Caco-2 (cell line): Measurements from ENCODE around the gene MICA. TPM values are rescaled to one million over a fixed set of nuclear protein-coding genes. Genes with fewer than 3 reads are reported as not detected.

Experiments used
- BruUV-seq: library from RNA; stranded (reverse); fragments of 400-500 nt; replicated peaks from 2 replicates; lab custom pipeline; 2021; lab: Mats Ljungman, UMichigan
- CTCF ChIA-PET: fragments of 300-600 bp; sonication (Branson Sonifier 250); formaldehyde crosslinking; loops from one replicate; lab custom pipeline; 2022; ENCODE audit warnings: antibody characterized with exemption; lab: Charles Lee
- POLR2A ChIA-PET: fragments of 300-600 bp; sonication (Branson Sonifier 250); formaldehyde crosslinking; loops from one replicate; lab custom pipeline; 2022; ENCODE audit warnings: antibody characterized with exemption; lab: Charles Lee
- DNase-seq, 2 experiments: peaks; one replicate each; pipeline versions ENCODE4 v3.0.0 to v3.0.0-alpha.2; 2020 to 2022
- H3K27me3 ChIP-seq: replicated peaks from 2 replicates; pipeline ENCODE4 v1.6.0; 2011; ENCODE audit warnings: low read length; ENCODE audit not compliant: control insufficient read depth, insufficient read depth
- H3K36me3 ChIP-seq: 2 replicates; pipeline ENCODE4 v1.5.1; 2011; ENCODE audit warnings: low read length; ENCODE audit not compliant: control insufficient read depth, insufficient read depth
- H3K4me1 ChIP-seq: fragments of 250-450 bp; sonication (Bioruptor Pico); 2 replicates; pipeline ENCODE4 v1.5.1; 2020; ENCODE audit warnings: mild to moderate bottlenecking
- H3K4me3 ChIP-seq: 2 replicates; pipeline ENCODE4 v1.5.1; 2011; ENCODE audit warnings: low read depth, mild to moderate bottlenecking, control low read depth, low read length
- H3K9me3 ChIP-seq: fragments of 250-450 bp; sonication (Bioruptor Pico); 2 replicates; pipeline ENCODE4 v1.5.1; 2020; ENCODE audit warnings: mild to moderate bottlenecking, moderate library complexity
- H3K27ac Mint-ChIP-seq: one replicate; pipeline ENCODE4 v1.8.0; 2022; ENCODE audit warnings: mixed read lengths; ENCODE audit not compliant: unreplicated experiment
- H3K27me3 Mint-ChIP-seq: one replicate; pipeline ENCODE4 v1.8.0; 2022; ENCODE audit warnings: mixed read lengths; ENCODE audit not compliant: insufficient read depth, unreplicated experiment
- H3K36me3 Mint-ChIP-seq: one replicate; pipeline ENCODE4 v1.8.0; 2022; ENCODE audit warnings: mild to moderate bottlenecking, mixed read lengths; ENCODE audit not compliant: insufficient read depth, unreplicated experiment
- H3K4me1 Mint-ChIP-seq: one replicate; pipeline ENCODE4 v1.8.0; 2022; ENCODE audit warnings: low read depth, mixed read lengths; ENCODE audit not compliant: unreplicated experiment
- H3K4me3 Mint-ChIP-seq: one replicate; pipeline ENCODE4 v1.8.0; 2022; ENCODE audit warnings: mild to moderate bottlenecking, moderate library complexity, mixed read lengths; ENCODE audit not compliant: unreplicated experiment
- H3K9me3 Mint-ChIP-seq: one replicate; pipeline ENCODE4 v1.8.0; 2022; ENCODE audit warnings: mixed read lengths; ENCODE audit not compliant: unreplicated experiment
- intact Hi-C: fragments of 100-400 bp; cut with micrococcal nuclease; formaldehyde crosslinking; loops from one replicate; pipeline ENCODE4 v1.10.0; 2022; ENCODE audit not compliant: unreplicated experiment
- total RNA-seq: library from RNA; stranded (reverse); gene quantifications from 2 replicates; pipeline ENCODE4 v1.2.3, GENCODE V29; 2022
- TF ChIP-seq, protein P1 (sequence below), 2 experiments: fragments of 200-600 bp in 1 of 2; IDR thresholded peaks; 1 replicate in 1 of 2; 2 replicates in 1 of 2; pipeline versions ENCODE4 v1.5.1 to v1.8.0; 2011 to 2022; ENCODE audit warnings: antibody characterized with exemption in 1 of 2, control low read depth in 1 of 2, inconsistent platforms in 1 of 2, low read depth in 1 of 2, low read length in 1 of 2, mild to moderate bottlenecking in 1 of 2, moderate library complexity in 1 of 2; ENCODE audit not compliant: insufficient read depth in 1 of 2, severe bottlenecking in 1 of 2, unreplicated experiment in 1 of 2

Gene MICA
- total RNA-seq, 1 experiment from 2014 or later: 12.6 TPM

DNA sequence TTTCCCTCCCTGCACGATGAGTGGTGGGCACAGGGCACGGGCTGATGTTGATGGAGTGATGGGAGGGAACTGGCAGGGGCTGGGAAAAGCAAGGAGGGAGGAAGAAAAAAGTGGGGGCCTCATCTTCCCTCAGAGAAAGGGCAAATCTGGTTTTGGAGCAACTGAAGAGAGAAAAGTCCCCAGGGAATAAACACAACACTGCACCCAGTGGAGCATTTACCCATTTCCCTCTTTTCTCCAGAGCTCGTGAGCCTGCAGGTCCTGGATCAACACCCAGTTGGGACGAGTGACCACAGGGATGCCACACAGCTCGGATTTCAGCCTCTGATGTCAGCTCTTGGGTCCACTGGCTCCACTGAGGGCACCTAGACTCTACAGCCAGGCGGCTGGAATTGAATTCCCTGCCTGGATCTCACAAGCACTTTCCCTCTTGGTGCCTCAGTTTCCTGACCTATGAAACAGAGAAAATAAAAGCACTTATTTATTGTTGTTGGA lies 11.4 kb downstream of the MICA start:
- no peaks in the 10 kb centered on the region; the same call in 1 of the 2 replicates for H3K36me3 ChIP-seq
- Mint-ChIP-seq H3K27ac (no peak overlapping the region), H3K27me3 (peaks cover 1% of the 10 kb centered on the region), H3K4me1 (no peaks in the 10 kb centered on the region), H3K9me3 (peaks cover 9% of the 10 kb centered on the region), H3K4me3 (no peak overlapping the region), H3K36me3 (peaks cover 15% of the 10 kb centered on the region)
- no TSS peak for BruUV-seq
- TF ChIP-seq, protein P1, sequence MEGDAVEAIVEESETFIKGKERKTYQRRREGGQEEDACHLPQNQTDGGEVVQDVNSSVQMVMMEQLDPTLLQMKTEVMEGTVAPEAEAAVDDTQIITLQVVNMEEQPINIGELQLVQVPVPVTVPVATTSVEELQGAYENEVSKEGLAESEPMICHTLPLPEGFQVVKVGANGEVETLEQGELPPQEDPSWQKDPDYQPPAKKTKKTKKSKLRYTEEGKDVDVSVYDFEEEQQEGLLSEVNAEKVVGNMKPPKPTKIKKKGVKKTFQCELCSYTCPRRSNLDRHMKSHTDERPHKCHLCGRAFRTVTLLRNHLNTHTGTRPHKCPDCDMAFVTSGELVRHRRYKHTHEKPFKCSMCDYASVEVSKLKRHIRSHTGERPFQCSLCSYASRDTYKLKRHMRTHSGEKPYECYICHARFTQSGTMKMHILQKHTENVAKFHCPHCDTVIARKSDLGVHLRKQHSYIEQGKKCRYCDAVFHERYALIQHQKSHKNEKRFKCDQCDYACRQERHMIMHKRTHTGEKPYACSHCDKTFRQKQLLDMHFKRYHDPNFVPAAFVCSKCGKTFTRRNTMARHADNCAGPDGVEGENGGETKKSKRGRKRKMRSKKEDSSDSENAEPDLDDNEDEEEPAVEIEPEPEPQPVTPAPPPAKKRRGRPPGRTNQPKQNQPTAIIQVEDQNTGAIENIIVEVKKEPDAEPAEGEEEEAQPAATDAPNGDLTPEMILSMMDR (IDR thresholded peaks at IDR 0.05; ENCODE audit: insufficient read depth in 1 of 2, low read depth in 1 of 2, low read length in 1 of 2, severe bottlenecking in 1 of 2, unreplicated experiment in 1 of 2): no peak
- ChIA-PET CTCF (no interaction called here), POLR2A (no interaction called here)
- H3K4me1 ChIP-seq: no peaks in the 10 kb centered on the region
- H3K9me3 ChIP-seq: no peaks in the 10 kb centered on the region
- H3K4me3 ChIP-seq: no peak overlapping the region
- no peak for DNase-seq
- H3K27me3 ChIP-seq: no peaks in the 10 kb centered on the region
- intact Hi-C loops: no loop called here

DNA sequence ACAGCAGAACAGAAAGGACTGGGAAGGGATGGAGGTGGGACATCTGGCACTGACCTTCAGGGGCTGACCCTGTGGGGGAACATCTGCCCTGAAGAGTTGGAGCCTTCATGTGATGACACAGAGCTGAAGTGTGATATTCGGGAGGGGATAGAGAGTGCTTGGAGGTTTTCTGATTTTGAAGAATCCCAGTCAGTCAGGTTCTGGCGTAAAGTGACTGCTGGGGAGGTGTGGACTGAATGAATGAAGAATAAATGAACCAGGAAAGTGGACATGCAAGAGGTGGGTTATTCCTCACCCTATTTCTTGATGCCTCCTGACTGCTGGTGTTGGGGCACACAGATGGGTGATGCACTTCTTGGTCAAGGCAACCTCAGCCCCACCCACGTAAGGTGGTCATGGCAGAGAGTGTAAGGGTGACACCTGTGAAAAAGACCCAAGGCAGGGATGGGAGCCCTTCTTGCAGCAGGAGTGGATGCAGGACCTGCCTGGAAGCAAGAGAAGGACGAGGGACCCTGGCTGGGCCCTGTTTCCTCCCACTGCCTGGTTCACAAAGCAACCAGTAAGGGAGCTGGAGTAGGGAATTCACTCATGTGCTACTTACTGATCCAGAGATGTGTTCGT lies 13.1 kb downstream of the MICA start:
- ChIA-PET CTCF (no interaction called here), POLR2A (no interaction called here)
- H3K9me3 ChIP-seq: no peaks in the 10 kb centered on the region
- H3K27me3 ChIP-seq: no peaks in the 10 kb centered on the region
- TF ChIP-seq, protein P1 (IDR thresholded peaks at IDR 0.05; ENCODE audit: insufficient read depth in 1 of 2, low read depth in 1 of 2, low read length in 1 of 2, severe bottlenecking in 1 of 2, unreplicated experiment in 1 of 2): no peak
- peaks cover 15% of the 10 kb centered on the region for H3K36me3 Mint-ChIP-seq
- no peak overlapping the region for H3K4me3 Mint-ChIP-seq
- H3K9me3 Mint-ChIP-seq: peaks cover 9% of the 10 kb centered on the region
- no peaks in the 10 kb centered on the region for H3K4me1 ChIP-seq
- H3K27me3 Mint-ChIP-seq: peaks cover 4% of the 10 kb centered on the region
- no peak overlapping the region for H3K27ac Mint-ChIP-seq
- no peak for DNase-seq
- intact Hi-C loops: no loop called here
- no peaks in the 10 kb centered on the region for H3K4me1 Mint-ChIP-seq
- no TSS peak for BruUV-seq
- H3K36me3 ChIP-seq: no peaks in the 10 kb centered on the region
- no peak overlapping the region for H3K4me3 ChIP-seq

DNA sequence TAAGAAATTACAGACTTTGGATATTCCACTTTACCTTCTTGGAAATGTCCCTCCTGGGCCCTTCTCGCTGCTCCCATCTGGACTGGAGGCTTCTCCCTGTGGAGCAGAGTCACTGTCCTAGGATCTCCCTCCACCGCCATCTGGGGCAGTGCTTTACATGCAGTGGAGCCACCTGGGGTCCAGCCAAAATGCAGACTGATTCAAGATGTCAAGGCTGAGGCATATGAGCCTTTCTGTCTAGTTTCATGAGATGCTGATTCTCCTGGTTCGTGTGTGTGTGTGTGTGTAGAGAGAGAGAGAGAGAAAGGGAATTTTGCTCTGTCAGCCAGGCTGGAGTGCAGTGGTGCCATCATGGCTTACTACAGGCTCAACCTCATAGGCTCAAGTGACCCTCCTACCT lies 14.9 kb downstream of the MICA start:
- POLR2A ChIA-PET: no interaction called here
- Mint-ChIP-seq H3K27ac (no peak overlapping the region), H3K4me1 (no peaks in the 10 kb centered on the region), H3K9me3 (peaks cover 9% of the 10 kb centered on the region), H3K36me3 (peaks cover 9% of the 10 kb centered on the region), H3K4me3 (no peak overlapping the region), H3K27me3 (peaks cover 9% of the 10 kb centered on the region)
- H3K9me3 ChIP-seq: no peaks in the 10 kb centered on the region
- no TSS peak for BruUV-seq
- TF ChIP-seq, protein P1 (IDR thresholded peaks at IDR 0.05; ENCODE audit: insufficient read depth in 1 of 2, low read depth in 1 of 2, low read length in 1 of 2, severe bottlenecking in 1 of 2, unreplicated experiment in 1 of 2): no peak
- CTCF ChIA-PET: no interaction called here
- intact Hi-C loops: no loop called here
- no peaks in the 10 kb centered on the region for H3K27me3 ChIP-seq
- H3K4me3 ChIP-seq: no peak overlapping the region
- H3K4me1 ChIP-seq: no peaks in the 10 kb centered on the region
- H3K36me3 ChIP-seq: no peaks in the 10 kb centered on the region
- DNase-seq: no peak
